ENCODE measurements around the gene VKORC1. TPM values are rescaled to one million over a fixed set of nuclear protein-coding genes. Genes with fewer than 3 reads are reported as not detected.

The VKORC1 gene
- 26.5 TPM for total RNA-seq (2013)
- 100 to 1,000 TPM in 1 of 3 donors, 10 to 100 TPM in 2; 59.2 to 113 (median 91.2) TPM for polyA plus RNA-seq
- polyA minus RNA-seq: 24.0 and 43.2 TPM in 2 replicates
- 0.41 to 3.5 (median 2.6) reads per million in 11 experiments for total RNA-seq

DNA sequence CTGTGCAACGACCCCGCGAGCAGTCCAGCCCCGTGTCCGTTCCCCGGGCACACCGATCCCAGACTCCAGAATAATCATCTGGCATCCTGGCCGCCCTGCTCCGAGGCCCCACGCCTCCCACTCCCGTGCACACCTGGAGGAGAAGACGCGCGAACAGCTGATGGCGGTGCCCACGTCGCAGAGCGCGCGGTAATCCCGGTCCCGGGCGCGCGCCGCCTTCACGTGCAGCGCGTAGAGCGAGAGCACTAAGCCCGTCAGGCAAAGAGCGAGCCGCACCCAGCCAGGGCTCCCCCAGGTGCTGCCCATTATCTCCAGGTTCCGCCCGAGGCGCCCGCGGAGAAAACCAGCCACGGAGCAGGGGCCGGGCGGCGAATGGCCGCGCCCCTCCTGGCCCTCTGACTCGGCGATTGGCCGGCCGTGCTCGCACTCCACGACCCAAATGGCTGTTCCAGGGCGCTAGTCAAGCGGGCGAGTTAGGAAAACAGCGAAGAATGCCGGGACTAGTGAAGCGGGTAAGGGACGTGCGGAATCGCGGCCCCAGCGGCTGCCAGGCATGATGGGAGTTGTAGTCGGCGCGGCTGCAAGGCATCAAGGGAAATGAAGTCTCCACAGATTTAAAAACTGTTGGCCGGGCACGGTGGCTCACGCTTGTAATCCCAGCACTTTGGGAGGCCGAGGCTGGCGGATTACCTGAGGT lies at the start of gene VKORC1:
Gene VKORC1 (minus strand): TSS at position 374 of the 697 bp plus-strand sequence. CDS start 68 bp downstream, at position 306.
- peaks cover 18 to 23% of the 10 kb centered on the region in 2 donors for H3K36me3 Mint-ChIP-seq
- under 1% methylated on average over 69 of the region's 69 CpGs for WGBS (ENCODE audit: insufficient coverage)
- peaks cover 0 to 4% (median 1%) of the 10 kb centered on the region in 3 donors for H3K27me3 Mint-ChIP-seq (ENCODE audit: low read depth in 3 of 3)
- peak; percentile 92 to 94 (median 93) for DNase-seq
- peak within 1 kb of the TSS; percentile 66 to 92 (median 86) for H3K27ac Mint-ChIP-seq
- Histone ChIP-seq H3K4me3 (replicated peaks in 1 of 3; ENCODE audit: low read depth in 2 of 3, low read length in 3 of 3) (peak within 1 kb of the TSS; percentile 49 to 92 (median 92)), H3K9me3 (replicated peaks in 1 of 2; ENCODE audit: control insufficient read depth in 1 of 2, insufficient read depth in 1 of 2, low read length in 2 of 2) (peaks cover 0 to under 1% of the 10 kb centered on the region in 2 donors), H3K36me3 (replicated peaks in 1 of 2; ENCODE audit: control insufficient read depth in 1 of 2, insufficient read depth in 2 of 2, low read length in 2 of 2) (peaks cover 11 to 17% of the 10 kb centered on the region in 2 donors), H3K4me2 (replicated peaks; ENCODE audit: extremely low read depth, low read length, poor library complexity, severe bottlenecking) (peak within 1 kb of the TSS; percentile 99), H2AFZ (ENCODE audit: insufficient read depth, low read depth, low read length, poor library complexity, severe bottlenecking) (peak within 1 kb of the TSS; percentile 96), H3K27me3 (ENCODE audit: control insufficient read depth in 2 of 2, insufficient read depth in 2 of 2, low read length in 2 of 2) (no peaks in the 10 kb centered on the region), H3K27ac (ENCODE audit: low read depth in 1 of 2, low read length in 2 of 2) (peak within 1 kb of the TSS; percentile 52 to 74), H3K4me1 (ENCODE audit: control insufficient read depth in 1 of 2, insufficient read depth in 2 of 2, low read length in 2 of 2) (peaks cover 25 to 29% of the 10 kb centered on the region in 2 donors), H3K79me2 (ENCODE audit: insufficient read depth, low read length) (peaks cover 24% of the 10 kb centered on the region), H4K20me1 (ENCODE audit: insufficient read depth, low read length) (peaks cover 4% of the 10 kb centered on the region), H3K9ac (ENCODE audit: insufficient read depth, low read length, poor library complexity, severe bottlenecking) (peak within 1 kb of the TSS; percentile 75)
- peaks cover 21% of the 10 kb centered on the region for H3K4me1 Mint-ChIP-seq
- H3K9me3 Mint-ChIP-seq: peaks cover 0 to 3% (median 1%) of the 10 kb centered on the region in 7 donors
- intact Hi-C loops (cut with micrococcal nuclease): loop anchor here (1.0 to 10.0 kb wide), 7 partner anchors 20 to 140 kb away; partner anchors contain the start of genes HSD3B7 (in 2 of the 2), ZNF646 (in 2 of the 2), ZNF668 (in 2 of the 2) and SETD1A (in 1 of the 2)
- peak within 1 kb of the TSS; percentile 89 to 98 for H3K4me3 Mint-ChIP-seq
- TF ChIP-seq, protein P1, sequence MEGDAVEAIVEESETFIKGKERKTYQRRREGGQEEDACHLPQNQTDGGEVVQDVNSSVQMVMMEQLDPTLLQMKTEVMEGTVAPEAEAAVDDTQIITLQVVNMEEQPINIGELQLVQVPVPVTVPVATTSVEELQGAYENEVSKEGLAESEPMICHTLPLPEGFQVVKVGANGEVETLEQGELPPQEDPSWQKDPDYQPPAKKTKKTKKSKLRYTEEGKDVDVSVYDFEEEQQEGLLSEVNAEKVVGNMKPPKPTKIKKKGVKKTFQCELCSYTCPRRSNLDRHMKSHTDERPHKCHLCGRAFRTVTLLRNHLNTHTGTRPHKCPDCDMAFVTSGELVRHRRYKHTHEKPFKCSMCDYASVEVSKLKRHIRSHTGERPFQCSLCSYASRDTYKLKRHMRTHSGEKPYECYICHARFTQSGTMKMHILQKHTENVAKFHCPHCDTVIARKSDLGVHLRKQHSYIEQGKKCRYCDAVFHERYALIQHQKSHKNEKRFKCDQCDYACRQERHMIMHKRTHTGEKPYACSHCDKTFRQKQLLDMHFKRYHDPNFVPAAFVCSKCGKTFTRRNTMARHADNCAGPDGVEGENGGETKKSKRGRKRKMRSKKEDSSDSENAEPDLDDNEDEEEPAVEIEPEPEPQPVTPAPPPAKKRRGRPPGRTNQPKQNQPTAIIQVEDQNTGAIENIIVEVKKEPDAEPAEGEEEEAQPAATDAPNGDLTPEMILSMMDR (IDR thresholded peaks at IDR 0.05): no peak

DNA sequence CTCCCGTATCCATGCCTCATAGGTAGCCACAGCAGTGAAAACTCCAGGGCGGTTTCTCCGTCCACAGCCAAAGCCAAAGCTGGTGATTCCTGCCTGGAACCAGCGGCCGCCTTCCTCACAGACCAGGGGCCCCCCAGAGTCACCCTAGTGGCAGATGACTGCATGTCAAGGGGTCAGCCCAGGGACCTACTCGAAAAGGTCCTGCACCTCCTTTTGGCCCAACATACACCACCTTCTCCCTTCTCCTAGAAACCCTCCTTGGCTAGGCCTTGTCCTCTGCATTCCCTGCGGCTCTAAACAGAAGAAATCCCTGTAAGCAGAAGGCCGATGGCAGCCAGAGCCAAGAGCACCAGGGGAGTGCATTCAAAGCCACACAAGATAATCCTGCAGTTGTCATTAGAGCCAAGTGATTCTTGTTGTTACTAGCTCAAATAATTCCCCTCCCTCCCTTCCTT lies 49.1 kb upstream of the VKORC1 start:
- H3K9me3 ChIP-seq (replicated peaks in 1 of 2; ENCODE audit: control insufficient read depth in 1 of 2, insufficient read depth in 1 of 2, low read length in 2 of 2): no peaks in the 10 kb centered on the region
- Mint-ChIP-seq H3K36me3 (no peaks in the 10 kb centered on the region), H3K9me3 (peaks cover 0 to 5% (median 0%) of the 10 kb centered on the region in 7 donors), H3K27me3 (ENCODE audit: low read depth in 3 of 3) (peaks cover 2 to 3% (median 2%) of the 10 kb centered on the region in 3 donors), H3K4me1 (peaks cover 38% of the 10 kb centered on the region), H3K4me3 (no peak overlapping the region), H3K27ac (peak overlapping the region in 5 of 7 donors; percentile 6 to 77 (median 26))
- TF ChIP-seq, protein P1 (IDR thresholded peaks at IDR 0.05): no peak
- H3K79me2 ChIP-seq (ENCODE audit: insufficient read depth, low read length): no peaks in the 10 kb centered on the region
- H3K4me3 ChIP-seq (replicated peaks in 1 of 3; ENCODE audit: low read depth in 2 of 3, low read length in 3 of 3): no peak overlapping the region
- no peak overlapping the region for H3K9ac ChIP-seq (ENCODE audit: insufficient read depth, low read length, poor library complexity, severe bottlenecking)
- DNase-seq: no peak
- no peak overlapping the region for H2AFZ ChIP-seq (ENCODE audit: insufficient read depth, low read depth, low read length, poor library complexity, severe bottlenecking)
- H3K36me3 ChIP-seq (replicated peaks in 1 of 2; ENCODE audit: control insufficient read depth in 1 of 2, insufficient read depth in 2 of 2, low read length in 2 of 2): no peaks in the 10 kb centered on the region
- no peaks in the 10 kb centered on the region for H4K20me1 ChIP-seq (ENCODE audit: insufficient read depth, low read length)
- intact Hi-C loops (cut with micrococcal nuclease): loop anchor here (2.0 to 10.0 kb wide), 5 partner anchors 15 to 149 kb away; partner anchors contain the start of gene VKORC1 (in 1 of the 2)
- H3K4me2 ChIP-seq (replicated peaks; ENCODE audit: extremely low read depth, low read length, poor library complexity, severe bottlenecking): no peak overlapping the region
- 97% methylated on average over 7 of the region's 8 CpGs for WGBS (ENCODE audit: insufficient coverage)
- no peak overlapping the region for H3K27ac ChIP-seq (ENCODE audit: low read depth in 1 of 2, low read length in 2 of 2)
- no peaks in the 10 kb centered on the region for H3K27me3 ChIP-seq (ENCODE audit: control insufficient read depth in 2 of 2, insufficient read depth in 2 of 2, low read length in 2 of 2)
- H3K4me1 ChIP-seq (ENCODE audit: control insufficient read depth in 1 of 2, insufficient read depth in 2 of 2, low read length in 2 of 2): peaks cover 37 to 56% of the 10 kb centered on the region in 2 donors
